ENCODE measurements around the gene B4GALNT4. TPM values are rescaled to one million over a fixed set of nuclear protein-coding genes. Genes with fewer than 3 reads are reported as not detected.
"Not testable (repeated sequence)": the region's sequence is repeated elsewhere in the genome, so short reads cannot be mapped to it uniquely, and the experiment has no call there.

The B4GALNT4 gene
- total RNA-seq, 1 donor from 2014 or later, result 0.40 TPM

DNA sequence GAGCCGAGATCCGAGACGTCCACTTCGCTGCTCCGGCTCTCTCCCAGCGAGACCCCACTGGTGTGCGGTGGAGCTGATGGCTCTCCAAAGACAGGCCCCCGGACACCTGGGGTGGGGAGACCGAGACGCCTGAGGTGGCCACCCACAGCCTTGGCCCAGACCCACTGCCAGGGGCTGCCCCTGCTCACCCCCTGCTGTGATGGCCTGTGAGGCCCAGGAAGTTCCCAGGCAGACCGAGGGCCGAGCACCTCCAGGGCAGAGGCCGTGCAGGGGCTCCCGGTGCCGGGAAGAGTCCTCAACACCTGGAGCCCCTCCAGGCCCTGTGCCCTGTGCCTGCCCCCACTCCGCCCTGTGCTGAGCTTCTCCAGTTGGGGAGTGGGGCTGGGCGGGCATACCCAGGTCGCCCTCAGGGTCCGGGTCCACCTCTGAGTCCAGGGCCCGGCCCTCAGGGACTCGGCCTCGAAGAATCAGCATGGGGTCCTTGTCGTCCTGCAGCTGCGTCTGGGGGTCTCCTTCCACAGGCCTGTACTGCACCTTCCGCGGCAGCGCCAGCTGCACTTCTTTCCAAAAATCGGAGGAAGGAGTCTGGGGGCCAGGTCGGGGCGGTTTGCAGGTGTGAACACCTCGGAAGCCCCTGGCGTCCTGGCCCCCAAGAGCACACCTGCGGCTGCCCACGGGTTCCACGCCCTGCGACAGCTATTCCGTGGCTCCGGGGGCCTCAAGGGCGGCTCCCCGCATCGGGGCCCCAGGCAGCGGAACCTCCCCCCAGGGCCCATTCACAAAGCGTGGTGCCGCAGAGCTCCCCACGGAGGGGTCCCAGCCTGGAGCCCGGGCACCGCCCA lies 36.9 kb downstream of the B4GALNT4 start:
- DNase-seq (ENCODE audit: low read depth), result no peak

GRCh38 chr11:406796-407650 lies 37.7 kb downstream of the B4GALNT4 start:
- peak; percentile 20 for DNase-seq (ENCODE audit: low read depth)

- DNase-seq (ENCODE audit: low read depth), result no peak
Observed at GRCh38 chr11:407651-408123, 38.4 kb downstream of the B4GALNT4 start.

GRCh38 chr11:408154-409007 lies 39.1 kb downstream of the B4GALNT4 start:
- no peak for DNase-seq (ENCODE audit: low read depth)

GRCh38 chr11:409008-409599 lies 39.8 kb downstream of the B4GALNT4 start:
- no peak for DNase-seq (ENCODE audit: low read depth)

DNA sequence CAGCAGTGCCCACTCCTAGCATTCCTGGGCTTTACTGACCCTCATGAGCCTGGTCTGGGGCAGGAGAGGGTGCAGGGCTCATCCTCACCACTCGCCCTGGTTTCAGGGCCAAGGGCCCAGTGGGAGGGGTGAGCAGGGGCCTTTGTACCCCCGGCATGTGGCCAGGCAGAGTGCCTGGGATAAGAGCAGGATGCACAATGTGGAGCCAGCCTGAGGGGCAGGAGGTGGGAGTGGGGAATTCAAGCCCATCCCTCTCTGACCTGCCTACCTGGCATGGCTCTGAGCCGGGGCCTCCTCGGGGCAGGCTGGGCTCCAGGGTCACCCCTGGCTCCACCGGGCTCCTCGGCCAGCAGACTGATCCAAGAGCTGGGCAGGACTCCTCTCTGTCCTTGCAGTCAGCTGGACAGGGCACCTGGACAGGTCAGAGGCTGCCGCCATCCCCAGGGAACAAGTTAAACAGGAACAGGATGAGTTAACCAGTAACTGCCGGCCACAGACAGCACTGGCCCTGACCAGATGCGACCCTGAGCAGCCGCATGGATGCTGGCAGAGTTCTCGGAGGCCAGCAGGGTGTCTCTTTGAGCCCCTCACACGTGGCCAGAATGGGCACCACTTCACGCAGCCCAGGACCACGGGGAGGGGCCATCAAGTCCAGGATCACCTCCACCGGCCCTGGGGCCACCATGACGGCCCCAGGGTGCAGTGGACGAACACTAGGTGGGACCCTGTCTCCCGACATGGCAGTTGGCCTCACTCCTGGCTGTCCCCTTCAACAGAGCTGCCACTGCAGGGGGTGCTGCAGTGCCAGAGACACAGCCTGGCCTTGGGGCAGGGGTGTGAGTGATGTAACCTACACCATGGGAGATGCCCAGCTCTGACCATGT lies 40.5 kb downstream of the B4GALNT4 start:
- no peak for DNase-seq (ENCODE audit: low read depth)

GRCh38 chr11:410711-411110 lies 41.4 kb downstream of the B4GALNT4 start:
- DNase-seq (ENCODE audit: low read depth), result not testable (repeated sequence)

GRCh38 chr11:411520-411919 lies 42.2 kb downstream of the B4GALNT4 start:
- not testable (repeated sequence) for DNase-seq (ENCODE audit: low read depth)

DNA sequence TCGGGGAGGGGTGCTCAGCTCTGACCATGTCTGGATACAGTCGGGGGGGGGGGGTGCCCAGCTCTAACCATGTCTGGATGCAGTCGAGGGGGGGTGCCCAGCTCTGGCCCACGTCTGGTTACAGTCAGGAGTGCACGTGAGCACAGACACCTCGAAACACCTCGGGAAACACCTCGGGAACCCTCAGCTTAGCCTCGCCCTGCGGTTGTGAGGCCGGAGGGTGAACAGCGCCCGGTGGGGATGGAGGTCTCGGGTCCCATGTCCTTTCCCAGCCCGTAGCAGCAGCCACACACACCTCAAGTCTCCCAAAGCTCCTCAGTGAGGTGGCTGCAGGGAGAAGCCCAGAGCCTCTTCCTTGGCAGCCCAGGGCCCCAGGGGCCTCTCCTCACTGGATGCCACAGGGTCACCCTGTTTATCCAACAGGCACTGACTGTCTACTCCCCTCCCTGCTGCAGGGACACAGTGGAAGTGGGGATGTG lies 43.4 kb downstream of the B4GALNT4 start:
- DNase-seq (ENCODE audit: low read depth), result no peak

DNA sequence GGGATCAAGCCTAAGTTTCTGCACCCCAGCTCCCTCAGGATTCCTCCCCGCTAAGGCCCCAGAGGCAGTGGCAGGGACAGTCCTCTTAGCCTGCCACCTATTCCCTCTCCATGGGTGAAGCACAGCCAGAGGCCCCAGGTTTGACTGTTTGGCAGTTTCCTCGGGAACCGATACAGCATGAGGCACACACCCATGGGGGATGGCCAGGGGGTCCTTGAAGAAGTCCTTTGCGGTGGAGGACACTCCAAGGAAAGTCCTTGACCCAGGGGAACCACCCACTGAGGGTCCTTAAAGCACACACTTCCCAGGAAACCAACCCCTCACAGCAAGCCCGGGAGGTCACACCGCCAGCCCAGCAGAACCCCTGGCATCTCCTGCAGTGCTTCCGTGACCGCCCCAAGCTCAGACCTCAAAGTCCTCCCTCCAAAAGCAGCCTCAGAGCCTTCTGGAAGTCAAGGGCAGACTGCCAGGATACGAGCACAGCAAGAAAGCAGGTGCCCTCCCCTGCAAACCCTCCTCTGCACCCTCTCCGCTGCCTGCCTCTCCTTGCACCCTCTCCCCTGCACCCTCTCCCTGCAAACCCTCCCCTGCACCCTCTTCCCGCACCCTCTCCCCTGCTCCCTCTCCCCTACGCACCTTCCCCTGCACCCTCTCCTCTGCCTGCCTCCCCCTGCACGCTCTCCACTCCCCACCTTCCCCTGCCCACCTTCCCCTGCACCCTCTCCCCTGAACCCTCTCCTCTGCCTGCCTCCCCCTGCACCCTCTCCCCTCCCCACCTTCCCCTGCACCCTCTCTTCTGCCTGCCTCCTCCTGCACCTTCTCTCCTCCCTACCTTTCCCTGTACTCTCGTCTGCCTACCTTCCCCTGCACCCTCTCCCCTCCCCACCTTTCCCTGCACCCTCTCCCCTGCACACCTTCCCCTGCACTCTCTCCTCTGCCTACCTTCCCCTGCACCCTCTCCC lies 44.1 kb downstream of the B4GALNT4 start:
- no peak for DNase-seq (ENCODE audit: low read depth)

- no peak for DNase-seq (ENCODE audit: low read depth)
Observed at GRCh38 chr11:414318-414857, 45.1 kb downstream of the B4GALNT4 start.

DNA sequence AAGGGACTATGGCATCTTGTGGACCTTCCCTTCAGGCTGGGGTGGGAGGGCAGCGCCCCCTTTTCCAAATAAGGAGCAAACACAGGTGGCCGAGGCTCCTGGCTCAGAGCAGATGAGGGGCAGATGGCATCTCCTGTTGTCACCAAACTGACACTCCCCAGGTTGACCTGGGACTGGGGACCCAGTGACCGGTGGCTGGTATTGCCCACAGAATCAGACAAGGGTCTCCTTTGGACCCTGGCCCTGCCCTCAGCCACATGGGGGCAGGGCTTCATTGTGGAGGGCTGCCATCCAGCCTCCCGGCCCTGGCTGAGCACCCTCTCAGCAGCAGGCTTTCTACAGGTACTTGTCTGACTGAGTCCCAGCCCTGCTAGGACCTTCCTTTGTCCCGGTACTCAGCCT lies 46.3 kb downstream of the B4GALNT4 start:
- DNase-seq (ENCODE audit: low read depth), result no peak

DNA sequence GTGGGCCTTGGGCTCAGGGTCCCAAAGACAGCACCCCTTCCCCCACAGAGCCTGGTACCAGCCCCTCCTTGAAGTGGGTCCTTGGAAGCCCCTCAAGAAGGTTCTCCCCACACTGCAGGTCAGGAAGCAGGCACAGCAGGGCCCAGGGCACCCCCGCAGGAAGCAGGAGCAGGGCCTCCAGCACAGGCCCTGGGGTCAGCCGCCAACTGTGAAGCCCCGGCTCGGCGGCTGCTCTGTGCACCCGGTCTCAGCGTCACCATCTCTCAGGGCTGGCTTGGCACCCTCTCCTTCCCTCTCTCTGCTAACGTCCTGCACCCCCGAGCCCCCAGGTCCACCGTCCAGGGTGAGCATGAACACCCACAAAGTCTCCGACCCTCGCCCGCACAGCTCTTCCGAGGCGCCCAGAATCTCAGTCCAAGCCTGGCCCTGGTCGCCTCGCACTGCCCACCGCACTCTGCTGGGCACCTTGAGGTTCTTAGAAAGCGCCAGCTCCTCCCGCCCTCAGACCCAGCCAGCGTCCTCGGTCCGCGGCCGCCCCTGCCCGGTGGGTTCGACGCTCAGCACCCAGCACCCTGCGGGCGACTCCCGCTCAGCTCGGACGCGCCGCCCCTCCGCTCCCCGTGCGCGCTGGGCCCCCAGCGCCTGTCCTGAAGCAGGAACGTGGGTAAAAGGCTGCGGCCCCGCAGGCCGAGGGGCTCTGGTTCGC lies 46.9 kb downstream of the B4GALNT4 start:
- DNase-seq (ENCODE audit: low read depth), result no peak

DNA sequence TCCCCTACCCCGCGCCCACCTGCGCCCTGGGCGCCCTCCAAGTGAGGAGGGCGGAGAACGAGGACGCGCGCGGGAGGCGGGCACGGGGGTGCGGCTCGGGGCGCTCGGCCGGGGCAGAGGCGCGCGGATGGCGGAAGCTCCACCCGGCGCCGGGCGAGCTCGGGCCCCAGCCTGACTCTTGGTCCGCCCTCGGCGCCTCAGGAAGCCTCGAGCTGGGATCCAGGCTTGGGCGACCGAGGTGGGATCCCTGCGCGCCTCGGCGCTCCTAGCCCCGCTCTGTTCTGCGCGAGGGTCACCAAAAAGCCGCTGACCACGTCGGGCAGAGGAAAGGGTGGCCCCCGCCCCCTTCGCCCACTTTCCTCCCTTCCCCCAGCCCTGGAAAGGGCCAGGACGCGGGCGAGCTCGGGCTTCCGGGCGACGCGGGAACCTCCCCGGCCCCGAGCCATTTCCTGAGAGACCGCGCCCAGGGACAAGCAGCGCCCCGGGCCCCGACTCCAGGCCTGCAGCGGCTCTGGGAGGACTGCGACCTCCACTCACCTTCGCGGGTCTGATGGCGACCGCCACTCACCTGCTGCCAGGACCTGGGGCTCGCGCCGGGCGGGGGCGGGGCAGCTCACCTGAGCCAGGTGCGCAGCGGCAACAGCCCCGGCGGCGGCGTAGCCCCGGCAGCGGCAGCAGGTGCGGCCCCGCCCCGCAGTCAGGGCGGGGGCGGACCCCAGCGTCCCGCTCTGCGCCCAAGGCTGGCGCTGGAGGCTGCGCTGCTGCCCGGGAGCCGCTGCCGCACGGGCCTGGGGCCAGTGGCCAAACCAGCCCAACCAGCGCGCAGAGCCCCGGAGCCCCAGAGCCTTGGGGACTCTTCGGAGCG lies 47.7 kb downstream of the B4GALNT4 start:
- no peak for DNase-seq (ENCODE audit: low read depth)

DNA sequence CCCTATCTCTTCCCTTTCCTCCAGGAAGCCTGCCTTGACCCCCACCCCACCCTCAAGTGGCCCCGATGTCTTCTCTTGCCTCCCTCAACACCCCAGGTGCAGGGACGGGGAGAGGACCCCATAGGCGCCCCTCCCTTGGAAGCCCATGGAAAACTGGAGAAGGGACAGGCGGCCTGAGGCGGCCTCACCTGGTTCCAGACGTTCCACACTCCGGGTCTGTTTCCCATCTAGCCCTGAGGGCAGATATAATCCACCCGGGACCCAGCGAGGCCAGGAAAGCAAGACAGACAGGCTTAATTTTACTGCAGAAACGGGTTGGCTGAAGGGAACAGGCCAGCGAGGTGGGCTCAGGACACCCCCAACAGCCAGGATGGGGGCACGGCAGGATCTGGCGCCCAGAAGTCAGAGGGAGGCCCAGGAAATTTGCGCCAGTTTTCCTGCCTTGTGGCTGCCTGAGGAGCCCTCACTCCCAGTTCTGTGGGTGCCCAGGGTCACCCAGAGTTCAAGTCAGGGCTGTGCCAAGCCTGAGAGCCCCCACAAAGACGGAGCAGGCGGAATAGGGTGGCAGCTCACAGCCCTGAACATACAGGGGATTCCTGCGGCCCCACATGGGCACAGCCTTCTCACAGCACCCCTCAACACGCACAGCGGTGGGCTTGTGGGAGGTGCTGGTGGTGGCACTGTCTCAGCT lies 48.5 kb downstream of the B4GALNT4 start:
- DNase-seq (ENCODE audit: low read depth), result no peak
